ENCODE data around the gene CYB5R2.
"Not testable (repeated sequence)": the region's sequence is repeated elsewhere in the genome, so short reads cannot be mapped to it uniquely, and the experiment has no call there.

Gene CYB5R2

GRCh38 chr11:7670641-7671040, 2.7 kb downstream of the CYB5R2 start:
- H3K4me3 ChIP-seq (ENCODE audit: low read depth, low read length) = no peak overlapping the region

DNA sequence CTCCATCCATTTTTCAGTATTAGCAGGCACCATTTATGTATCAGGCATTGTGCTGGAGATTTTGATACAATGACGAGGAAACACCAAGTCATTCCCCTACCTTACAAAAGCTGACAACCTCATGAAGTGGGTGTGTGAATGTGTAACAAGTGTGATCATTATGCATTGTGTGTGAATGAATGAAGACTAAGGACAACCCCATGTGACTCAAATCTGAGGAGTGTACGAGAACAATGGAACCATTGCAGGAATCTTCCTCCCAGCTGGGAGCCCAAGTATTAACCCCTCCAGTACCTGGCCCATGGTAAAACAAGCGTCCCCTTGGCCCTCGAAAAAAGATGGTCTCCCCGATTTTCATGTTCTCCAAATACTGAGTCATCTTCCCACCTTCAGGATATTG, 4.4 kb downstream of the CYB5R2 start:
- H3K4me3 ChIP-seq (ENCODE audit: low read depth, low read length) = no peak overlapping the region

DNA sequence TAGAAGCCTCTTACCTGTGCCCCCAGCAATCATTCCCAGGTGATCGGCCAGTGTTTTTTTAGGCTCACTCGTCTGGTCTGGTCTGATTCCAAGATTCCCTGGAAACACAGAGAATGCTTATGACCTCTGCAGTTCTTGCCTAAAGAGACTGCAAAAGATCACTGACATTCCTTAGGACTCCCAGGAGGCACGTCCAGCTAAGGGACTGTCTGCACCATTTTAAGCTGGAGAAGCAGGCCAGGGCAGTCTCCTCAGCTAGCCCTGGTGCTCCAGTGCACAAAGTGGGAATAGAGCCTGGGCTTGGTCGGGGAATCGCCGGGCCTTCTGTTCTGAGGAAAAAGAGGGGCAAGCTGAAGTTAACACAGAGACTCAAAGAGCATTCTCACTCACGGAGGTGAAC, 4.8 kb downstream of the CYB5R2 start:
- H3K4me3 ChIP-seq (ENCODE audit: low read depth, low read length) = no peak overlapping the region

DNA sequence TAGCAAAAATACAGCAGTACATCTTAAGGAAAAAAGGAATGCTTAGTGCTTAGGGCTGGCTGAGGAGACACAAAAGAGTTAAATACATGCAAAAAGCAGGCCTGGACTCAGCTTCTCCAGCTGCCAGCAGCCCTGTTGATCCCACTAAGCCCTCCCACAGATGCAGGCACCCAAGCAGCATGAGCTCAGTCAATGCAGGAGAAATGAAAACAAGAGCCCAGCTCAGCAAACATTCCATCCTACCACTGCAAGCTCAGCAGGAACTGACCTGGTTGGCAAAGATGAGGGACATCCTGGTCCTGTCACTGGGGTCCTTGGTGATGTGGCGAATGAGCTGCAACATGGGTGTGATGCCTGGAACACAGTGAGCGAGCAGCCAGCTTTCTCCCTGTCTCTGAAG, 5.8 kb downstream of the CYB5R2 start:
- H3K4me3 ChIP-seq (ENCODE audit: low read depth, low read length) = no peak overlapping the region

DNA sequence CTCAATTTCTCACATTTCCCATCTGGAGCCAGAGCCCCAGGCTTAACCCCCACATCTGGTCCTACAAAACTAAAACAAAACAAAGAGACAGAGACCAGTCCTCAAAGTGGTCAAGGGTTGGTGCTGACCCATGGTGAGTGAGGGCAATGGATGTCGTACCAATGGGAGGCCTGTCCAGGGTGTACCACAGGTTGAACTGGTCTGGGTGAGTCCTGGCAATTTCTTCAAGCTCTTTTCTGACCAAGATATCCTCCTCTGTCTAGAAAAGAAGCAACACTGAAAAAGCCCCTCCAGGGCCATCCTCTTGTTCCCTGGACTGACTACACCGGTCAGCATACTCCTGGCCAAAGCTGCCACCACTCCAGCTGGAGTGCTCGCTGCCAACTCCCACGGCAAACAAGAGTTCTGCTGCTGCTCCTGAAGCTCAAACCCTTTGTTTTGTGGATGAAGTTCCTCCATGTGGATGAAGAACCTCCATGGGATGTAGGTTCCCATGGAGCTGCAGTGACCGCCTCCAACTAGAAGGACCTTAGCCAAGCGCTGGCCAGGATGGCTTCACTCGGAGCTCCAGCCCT, 6.9 kb downstream of the CYB5R2 start:
- no peak overlapping the region for H3K4me3 ChIP-seq (ENCODE audit: low read depth, low read length)

- H3K4me3 ChIP-seq (ENCODE audit: low read depth, low read length) = no peak overlapping the region
Measured at GRCh38 chr11:7665473-7666291, 7.6 kb downstream of the CYB5R2 start.

GRCh38 chr11:7664867-7665266, 8.4 kb downstream of the CYB5R2 start:
- no peak overlapping the region for H3K4me3 ChIP-seq (ENCODE audit: low read depth, low read length)

- not testable (repeated sequence) for H3K4me3 ChIP-seq (ENCODE audit: low read depth, low read length)
Measured at GRCh38 chr11:7663531-7663930, 9.8 kb downstream of the CYB5R2 start.

DNA sequence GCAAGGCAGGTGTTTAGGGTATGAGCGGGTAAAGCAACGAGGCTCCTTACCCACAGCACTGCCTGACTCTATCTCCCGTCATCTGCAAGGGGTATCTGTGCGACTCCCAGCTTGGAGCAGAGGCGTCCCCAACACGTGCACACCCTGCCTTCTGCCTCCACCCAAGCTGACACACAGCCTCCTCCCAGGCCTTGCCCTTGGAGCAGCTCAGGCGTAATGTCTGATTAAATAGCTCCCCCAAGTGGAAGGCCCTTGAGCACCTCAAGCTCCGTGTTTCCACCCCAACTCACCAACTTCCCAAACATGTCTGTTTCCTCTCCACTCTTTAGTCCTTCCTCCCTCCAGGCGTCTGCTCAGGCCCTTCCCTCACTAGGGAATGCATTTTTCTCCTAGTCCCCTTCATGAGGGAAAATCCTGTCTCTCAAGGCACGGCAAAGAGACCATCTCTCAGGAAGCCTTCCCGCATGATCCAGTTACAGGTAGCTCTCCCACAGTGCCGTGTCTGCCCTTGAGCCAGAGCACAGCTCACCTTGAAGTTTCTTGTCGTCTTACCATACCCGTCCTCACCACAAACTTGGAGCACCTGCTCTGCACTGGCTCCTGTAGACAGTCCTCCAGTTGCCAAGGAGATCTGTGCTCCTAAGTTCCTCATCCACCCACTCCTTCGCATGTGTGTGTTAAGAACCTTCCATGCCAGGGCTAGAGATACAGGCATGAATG, 15.8 kb downstream of the CYB5R2 start:
- no peak overlapping the region for H3K4me3 ChIP-seq (ENCODE audit: low read depth, low read length)

GRCh38 chr11:7656704-7657103, 16.6 kb downstream of the CYB5R2 start:
- no peak overlapping the region for H3K4me3 ChIP-seq (ENCODE audit: low read depth, low read length)

- H3K4me3 ChIP-seq (ENCODE audit: low read depth, low read length) = no peak overlapping the region
Measured at GRCh38 chr11:7655253-7656217, 17.8 kb downstream of the CYB5R2 start.

DNA sequence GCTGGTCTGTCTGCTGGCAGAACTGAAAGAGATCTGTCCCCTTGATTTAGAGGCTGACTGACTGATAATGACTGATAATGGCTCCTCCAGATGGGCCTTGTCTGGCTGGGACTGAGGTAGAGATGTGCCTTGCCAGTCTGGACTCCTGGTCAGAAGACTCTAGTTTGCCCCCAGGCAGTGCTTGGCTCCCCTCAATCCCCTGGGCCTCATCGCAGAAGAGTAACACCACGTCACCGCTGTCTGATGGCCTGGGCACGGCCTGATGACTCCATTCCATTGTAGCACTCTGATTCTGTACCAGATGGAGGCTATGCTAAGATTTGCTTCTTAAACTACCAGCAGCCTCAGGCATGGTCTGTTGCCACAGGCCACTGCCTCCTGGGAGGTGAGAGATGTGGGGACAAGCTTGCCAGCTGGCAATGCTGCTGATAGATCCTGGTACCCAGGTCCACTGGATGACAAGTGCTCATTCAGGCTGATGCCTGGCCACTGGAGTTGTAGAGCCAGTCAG, 19.1 kb downstream of the CYB5R2 start:
- H3K4me3 ChIP-seq (ENCODE audit: low read depth, low read length) = no peak overlapping the region

GRCh38 chr11:7651700-7652099, 21.6 kb downstream of the CYB5R2 start:
- no peak overlapping the region for H3K4me3 ChIP-seq (ENCODE audit: low read depth, low read length)

DNA sequence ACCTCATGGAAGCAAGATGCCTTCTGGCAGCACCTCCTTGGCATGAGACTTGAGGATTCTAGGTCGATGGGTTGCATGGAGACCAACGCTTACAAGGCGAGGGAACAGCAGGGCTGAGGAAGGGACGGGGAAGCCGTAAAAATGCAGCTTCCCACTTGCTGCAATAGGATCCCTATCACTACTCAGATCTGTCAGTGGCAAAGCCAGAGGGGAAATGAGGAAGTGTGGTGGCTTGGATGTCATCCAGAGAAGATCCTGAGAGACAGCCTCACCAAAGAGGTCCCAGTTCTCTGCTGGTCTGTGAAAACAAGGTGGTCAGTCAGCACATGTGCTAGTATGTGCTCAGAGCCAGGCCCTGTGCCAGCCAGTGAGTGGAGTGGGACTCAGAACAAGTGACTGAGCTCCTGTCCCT, 22.2 kb downstream of the CYB5R2 start:
- H3K4me3 ChIP-seq (ENCODE audit: low read depth, low read length) = no peak overlapping the region

- no peak overlapping the region for H3K4me3 ChIP-seq (ENCODE audit: low read depth, low read length)
Measured at GRCh38 chr11:7648264-7648663, 25.0 kb downstream of the CYB5R2 start.

DNA sequence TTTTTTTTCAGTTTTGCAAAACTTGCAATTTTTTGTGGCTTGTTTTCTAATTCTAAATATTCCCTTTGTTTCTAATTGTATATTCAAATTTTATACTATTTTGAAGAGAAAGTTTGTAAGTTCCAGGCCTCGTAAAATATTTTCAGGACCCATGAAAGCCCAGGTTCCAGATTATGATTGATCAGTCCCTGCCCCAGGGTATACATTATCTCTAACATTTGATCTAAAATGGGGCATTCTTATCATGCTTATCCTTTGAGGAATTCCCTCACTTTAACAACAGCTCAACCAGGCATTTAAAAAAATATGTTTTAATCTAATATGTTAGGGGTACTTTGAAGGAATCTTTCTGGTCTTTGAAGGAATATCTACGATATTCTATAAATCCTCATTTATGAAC, 26.4 kb downstream of the CYB5R2 start:
- H3K4me3 ChIP-seq (ENCODE audit: low read depth, low read length) = no peak overlapping the region

GRCh38 chr11:7645206-7645605, 28.1 kb downstream of the CYB5R2 start:
- no peak overlapping the region for H3K4me3 ChIP-seq (ENCODE audit: low read depth, low read length)

GRCh38 chr11:7643314-7643713, 30.0 kb downstream of the CYB5R2 start:
- H3K4me3 ChIP-seq (ENCODE audit: low read depth, low read length) = no peak overlapping the region

DNA sequence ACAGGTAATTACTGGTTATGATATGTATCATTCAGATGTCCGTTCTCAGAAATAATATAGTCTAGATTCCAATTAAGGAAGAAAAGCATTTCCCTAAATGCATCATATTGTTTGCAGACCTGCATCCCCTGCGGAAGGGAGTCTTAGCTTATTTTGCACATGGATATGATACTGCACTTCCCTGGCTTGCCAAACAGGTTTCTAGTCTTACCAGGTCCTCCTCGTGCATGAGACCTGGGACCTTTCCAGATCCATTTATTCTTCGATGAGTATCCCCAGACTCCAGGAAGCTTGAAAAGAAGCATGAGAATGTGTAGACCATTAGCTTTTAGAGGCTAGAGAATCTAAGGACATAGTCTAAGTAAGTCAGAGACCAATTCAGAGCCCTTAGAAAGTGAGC, 30.6 kb downstream of the CYB5R2 start:
- no peak overlapping the region for H3K4me3 ChIP-seq (ENCODE audit: low read depth, low read length)

DNA sequence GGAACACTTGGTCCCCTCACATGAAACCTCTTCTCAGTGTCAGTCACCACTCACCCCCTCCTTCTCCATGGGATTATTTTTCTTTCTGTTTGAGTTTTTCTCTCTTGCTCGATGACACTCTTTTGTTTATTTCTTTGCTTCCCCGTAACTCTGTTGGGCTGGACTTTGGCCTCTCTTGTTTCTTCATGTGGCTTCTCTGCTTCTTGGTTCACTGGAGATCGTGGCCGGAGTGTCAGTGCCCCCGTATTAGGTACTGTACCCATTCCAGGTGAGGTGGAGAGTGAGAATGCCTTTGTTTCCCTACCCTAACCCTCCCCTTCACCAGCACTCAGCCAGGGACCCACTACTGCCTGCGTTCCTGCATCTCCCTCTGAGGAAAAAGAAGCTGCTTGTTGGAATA, 32.5 kb downstream of the CYB5R2 start:
- H3K4me3 ChIP-seq (ENCODE audit: low read depth, low read length) = no peak overlapping the region

GRCh38 chr11:7639643-7640025, 33.7 kb downstream of the CYB5R2 start:
- no peak overlapping the region for H3K4me3 ChIP-seq (ENCODE audit: low read depth, low read length)

Data from iPS-11a (cell line).